GM21737 (cell line): ENCODE data around the gene RGS8.
"Not testable (repeated sequence)": the region's sequence is repeated elsewhere in the genome, so short reads cannot be mapped to it uniquely, and the experiment has no call there.

Source experiments
- ATAC-seq: cut with Tn5 transposase; IDR thresholded peaks from one replicate; pipeline ENCODE4 v1.9.1; 2021; ENCODE audit warnings: mild to moderate bottlenecking, moderate library complexity; ENCODE audit not compliant: unreplicated experiment

Gene RGS8

DNA sequence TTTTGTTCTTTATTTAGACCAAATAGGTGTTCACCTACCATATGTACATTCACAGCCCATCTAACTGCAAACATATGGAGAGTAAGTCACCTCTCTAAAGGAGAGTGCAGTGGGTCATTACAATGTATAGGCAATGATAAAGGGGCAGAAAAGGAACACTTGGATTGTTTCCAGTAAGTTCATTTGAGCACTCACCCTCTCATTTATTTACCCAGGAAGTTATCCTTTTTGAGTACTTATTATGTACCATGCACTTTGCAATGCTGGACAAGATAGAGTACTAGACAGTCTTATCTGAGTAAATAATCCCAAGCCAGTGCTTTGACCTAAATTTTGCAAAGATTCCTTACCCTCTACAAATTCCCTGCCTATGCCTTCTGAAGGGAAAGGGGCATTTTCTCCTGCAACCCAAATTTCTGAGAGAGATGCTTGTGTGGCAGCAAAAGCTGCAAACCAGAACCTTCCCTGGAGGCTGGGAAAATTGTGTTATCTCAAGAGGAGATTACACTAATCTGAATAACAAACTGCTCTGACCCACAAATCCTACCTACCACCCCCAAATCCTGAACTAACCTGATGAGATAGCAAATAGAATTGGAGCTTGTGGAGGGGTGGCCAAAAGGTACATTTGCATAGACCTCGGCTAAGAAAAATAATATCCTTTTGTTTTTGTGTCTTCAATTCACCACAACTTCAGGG lies 18.6 kb upstream of the RGS8 start:
- ATAC-seq, result no peak

DNA sequence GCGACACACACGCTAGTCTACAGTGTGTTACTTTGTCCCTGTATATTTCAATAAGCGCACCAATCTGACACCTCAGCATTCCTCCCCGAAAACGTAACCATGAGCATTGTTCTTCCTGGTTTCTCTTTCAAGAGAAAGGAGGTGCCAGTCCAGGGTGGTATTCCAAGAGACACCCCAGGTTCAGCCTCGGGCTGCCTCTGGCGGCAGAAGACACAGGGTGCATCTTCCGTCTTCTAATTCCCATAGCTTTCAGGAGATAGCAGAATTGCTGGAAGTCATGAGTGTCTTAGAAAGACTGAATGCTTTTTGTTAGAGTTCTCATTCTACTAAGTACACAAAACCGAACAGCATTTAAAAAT lies 15.9 kb upstream of the RGS8 start:
- no peak for ATAC-seq

DNA sequence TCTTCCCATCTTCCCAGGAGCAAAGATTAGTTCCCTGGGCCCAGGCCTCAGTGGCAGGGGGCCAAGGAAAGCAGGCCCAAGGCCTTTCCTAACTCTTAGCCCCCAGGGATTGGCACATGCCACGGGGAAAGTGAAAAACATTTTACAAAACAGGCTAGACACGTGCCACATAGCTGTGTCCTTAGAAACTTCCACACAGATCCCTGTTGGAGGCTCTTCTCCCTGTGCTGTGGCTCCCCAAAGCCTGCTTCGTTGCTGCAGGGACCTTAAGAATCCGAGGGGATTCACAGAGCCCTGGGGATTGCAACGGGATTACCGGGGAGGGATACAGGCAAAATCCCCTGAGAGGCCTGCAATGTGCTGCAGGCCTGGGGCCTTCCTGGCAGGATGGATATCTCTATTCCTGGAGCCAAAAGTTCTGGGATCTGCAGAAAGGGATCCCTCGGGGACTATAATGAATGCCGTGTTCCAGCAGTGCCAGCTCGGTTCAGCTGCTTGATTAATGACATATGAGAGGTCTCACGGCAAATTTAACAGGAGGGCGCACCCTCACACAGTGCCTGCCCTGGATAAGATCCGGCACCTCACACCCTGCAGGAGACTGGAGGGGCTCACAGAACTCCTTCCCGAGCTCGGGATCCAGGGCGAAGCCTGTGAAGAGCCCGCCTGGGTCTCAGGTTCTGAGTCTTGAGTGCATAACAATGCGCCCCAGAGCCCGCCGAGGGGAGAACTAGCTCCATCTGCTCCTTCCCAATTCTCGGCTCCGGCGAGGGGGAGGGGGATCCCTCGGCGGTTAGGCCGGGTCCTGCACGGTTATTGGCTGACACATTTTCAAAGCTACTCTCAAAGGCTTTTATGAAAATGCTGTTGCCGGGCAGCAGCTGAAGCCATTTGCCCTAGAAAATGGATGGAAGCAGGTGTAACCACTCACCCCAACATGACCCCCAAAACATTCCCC lies 15.3 kb upstream of the RGS8 start:
- no peak for ATAC-seq

DNA sequence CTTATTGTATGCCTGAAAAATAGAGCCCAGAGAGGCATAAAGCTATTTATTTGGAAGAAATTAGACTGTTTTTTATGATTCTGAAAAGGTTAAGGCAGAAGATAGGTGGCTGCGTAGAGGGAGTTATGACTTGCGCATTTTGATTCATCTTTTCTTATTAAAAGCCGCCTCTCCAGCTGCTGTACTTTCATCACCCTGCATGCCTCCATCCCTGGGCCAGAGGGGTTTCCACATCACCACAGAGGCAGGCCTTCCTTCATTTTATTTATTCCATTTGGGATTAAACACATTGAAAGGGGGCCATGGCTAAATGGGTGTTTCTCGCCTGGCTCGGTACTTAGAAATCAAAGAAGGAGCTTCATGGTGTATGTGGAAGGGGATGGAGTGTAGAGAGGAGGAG lies 14.6 kb upstream of the RGS8 start:
- no peak for ATAC-seq

DNA sequence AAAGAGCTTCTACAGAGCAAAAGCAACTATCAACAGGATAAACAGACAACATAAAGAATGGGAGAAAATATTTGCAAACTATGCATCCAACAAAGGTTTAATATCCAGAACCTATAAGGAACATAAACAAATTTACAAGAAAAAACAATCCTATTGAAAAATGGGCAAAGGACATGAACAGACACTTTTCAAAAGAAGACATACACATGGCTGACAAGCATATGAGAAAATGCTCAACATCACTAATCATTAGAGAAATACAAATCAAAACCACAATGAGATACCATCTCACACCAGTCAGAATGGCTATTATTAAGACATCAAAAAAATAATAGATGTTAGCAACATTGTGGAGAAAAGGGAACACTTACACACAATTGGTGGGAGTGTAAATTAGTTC lies 8.8 kb upstream of the RGS8 start:
- not testable (repeated sequence) for ATAC-seq

DNA sequence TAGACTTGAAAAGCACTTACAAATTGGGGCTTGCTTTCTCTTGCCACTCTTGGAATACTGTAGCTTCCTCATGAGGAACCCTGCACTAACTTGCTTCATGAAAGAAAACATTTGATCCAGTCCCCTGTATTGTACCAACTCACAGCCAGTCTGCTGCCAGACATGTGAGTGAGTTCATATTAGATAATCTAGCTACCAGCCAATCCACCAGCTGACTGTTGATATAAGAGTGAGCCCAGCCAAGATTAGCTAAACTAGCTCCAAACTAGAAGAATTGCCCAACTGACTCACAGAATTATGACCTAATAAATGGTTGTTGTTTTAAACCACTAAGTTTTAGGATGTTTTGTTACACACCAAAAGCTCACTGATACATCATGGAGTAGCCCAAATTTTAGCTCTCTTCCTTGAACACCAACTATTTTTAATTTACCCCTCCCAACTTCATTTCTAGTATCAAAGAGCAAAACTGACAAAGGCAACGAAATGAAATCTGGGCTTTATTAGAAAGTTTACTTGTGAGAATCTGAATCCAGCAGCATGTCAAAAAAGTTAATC lies 6.6 kb upstream of the RGS8 start:
- no peak for ATAC-seq

DNA sequence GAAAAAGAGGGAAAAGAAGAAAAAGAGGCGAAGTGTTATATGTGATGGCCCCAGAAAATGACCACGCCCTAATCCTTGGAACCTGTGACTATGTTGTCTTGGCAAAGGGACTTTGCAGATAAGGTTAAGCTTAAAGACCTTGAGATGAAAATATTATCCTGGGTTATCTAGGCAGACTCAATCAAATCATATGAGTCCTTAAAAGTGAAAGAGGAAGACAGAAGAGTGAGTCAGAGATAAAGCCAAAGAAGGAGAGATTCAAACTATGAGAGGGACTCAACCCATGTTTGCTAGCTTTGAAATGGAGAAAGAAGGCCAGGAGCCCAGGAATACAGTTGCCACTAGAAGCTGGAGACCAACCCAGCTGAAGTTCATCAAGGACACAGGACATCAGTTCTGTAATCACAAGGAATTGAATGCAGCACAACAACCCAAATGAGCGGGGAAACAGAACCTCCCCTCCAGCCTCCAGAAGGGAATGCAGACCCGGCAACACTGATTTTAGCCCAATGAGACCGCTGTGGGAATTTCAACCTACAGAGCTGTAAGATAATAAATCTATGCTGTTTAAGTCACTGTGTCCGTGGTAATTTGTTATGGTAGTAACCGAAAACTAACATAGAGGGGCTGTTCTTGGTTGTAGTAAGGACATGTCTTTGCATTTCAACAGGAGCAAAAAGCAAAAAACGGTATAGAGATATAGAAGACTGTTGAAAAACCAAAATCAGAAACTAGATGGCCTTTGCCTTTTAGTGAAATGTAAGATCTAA lies 4.2 kb upstream of the RGS8 start:
- ATAC-seq, result no peak

DNA sequence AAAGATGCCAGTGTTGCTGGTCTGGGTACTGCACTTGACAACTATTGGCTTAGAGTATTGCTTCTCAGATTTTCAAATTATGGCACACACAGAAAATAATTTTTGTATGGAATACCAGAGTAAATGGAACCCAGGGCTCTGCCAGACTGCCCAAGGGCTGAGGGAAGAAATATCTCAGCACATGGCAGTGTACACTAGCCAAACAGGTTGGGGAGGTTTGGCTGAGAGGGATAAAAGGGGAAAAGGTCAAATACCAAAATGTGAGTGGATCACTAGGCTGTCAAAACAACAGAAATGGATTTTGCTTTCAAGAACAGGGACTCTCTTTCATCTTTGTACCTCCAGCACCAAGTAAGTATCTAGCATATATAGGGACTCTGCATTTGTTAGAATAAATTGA lies 3.0 kb upstream of the RGS8 start:
- no peak for ATAC-seq

DNA sequence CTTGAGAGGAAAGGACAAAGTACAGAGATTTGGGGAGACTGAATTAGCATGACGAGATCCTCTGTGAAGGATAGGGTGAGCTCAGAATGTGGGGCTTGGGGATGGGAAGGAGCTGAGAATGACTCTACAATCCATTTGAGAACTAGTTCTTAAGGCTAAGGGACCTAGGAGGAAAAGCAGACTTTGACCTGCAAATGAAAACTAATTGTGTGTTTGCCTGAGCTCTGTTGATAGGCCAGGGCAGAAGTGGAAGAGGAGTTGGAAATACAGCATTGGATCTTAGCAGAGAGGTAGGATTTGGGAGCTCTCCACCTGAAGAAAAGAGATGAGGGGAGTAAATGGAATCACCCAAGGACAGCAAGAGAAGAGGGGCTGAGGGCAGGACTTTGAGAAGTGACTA lies 2.1 kb upstream of the RGS8 start:
- ATAC-seq, result no peak

DNA sequence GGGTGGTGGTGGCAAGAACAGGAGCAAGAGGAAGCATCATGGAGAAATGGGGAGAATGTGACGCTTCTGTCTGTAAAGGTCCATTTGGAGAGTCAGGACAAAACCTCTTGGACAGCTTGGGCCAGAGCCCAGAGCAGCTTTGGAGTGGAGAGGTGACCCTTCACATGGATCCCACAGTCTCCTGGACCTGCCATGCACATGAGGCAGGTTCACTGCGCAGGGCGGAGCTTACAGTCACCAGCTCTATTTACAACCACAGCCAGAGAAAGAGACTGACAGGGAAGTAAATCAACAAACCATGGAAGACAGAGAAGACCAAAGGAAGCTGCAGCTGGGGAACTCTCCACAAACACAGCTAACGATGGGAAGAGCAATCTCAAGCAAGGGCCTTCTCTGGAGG lies 828 bp upstream of the RGS8 start:
- no peak for ATAC-seq

DNA sequence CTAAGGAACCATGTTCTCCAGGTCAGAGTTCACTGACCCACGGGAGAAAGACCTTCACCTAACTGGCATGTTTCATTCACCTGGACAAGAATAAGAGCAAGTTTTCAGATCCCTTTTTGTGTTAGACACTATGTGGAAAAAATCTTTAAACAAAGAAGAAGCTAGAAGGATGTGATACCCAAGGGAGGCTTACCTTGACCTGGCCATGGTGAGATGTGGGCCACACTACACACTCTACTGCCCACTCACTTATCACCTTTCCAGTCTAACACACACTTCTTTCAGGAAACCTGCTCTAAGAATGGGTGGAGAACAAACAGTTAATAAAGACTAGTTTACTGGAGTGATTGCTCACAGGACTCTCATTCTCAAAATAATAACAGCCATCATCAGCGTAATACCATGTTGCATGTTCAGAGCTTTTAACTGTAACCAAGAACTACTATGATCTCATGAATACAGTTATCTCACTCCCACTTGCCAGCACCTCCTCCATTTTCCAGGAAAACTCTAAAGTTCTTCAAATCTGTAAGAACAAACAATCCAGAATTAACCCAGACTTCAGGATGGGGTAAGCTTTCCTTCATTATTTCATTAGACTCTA lies 1.4 kb downstream of the RGS8 start:
- ATAC-seq, result no peak

DNA sequence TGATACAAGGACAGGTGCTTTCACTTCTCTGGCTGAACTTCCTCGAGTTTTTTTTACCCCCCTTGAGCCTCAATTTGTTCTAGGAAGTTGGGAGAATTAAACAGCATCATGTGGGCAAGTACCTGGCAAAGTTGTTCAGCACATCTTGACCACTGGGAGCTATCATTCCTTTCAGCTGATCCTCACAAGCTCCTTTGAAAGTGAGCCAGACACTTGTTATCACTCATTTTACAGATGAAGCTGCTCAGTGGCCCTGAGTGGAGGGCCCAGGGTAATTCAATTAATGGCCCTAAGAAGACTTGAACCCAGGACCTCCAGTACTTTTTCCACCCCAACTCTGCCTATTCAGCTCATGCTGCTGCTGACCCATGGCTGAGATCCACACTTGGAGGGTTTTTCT lies 2.0 kb downstream of the RGS8 start:
- no peak for ATAC-seq

DNA sequence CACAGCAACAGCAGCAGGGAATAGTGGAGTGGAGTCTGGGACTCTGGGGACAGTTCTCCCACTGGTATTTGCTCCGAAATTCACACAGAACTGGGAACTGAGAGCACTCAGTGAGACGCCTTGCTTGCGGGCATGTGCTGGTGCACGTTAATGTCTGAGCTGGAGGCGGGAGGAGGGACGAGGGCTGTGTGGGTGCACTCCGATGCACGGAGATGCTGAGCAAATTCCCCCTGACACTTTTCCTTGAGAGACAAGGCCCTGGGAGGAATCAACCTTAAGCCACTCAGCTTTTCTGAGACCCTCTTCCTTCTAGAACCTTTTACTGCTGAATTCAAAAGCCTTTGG lies 2.8 kb downstream of the RGS8 start:
- no peak for ATAC-seq

DNA sequence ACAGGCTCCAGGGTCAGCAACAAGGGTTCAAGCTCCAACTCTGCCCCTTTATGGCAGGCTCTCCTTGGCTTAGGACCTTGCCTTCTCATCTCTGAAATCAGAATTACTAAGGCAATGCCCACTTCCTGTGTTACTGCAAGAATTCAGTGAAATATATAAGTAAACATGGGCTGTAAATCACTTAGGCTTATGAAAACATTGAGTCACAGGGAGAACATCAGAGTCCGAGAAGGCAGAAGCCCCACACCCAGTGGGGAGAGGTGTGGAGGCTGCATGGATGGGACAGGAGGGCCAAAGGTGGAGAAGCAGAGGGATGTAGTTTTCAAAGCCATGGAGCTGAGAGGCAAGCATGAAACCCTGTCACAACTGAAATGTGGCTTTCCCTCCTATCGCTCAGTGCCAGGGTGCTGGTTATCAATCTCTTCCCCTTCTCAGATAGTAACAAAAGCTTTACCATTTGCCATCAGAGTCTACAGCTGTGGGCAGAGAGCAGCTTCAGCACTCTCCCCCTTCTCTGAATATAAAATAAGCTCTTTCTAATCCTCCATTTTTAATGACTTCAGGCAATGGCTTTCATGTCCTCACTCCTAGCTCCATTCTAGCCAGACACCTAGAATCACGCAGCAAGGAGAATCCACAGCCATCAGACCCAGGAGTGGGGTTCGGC lies 3.4 kb downstream of the RGS8 start:
- ATAC-seq, result no peak

DNA sequence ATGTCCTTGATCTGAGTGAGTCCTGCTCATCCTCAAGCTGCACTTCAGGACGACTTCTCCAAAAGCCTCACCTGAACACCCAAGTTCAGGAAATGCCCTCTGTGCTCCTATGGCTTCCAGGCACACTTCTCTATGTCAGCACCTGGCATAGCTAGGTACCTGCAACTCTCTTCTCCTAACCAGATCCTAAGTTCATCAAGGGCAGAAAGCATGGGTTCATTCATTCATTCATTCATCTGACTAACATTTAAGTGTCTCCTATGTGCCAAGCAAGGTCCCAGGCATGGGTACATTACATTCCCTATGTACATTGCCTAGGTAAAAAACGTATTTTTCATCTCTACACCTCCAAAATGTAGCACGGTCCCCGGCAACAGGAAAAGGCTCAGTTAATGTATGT lies 4.0 kb downstream of the RGS8 start:
- no peak for ATAC-seq

DNA sequence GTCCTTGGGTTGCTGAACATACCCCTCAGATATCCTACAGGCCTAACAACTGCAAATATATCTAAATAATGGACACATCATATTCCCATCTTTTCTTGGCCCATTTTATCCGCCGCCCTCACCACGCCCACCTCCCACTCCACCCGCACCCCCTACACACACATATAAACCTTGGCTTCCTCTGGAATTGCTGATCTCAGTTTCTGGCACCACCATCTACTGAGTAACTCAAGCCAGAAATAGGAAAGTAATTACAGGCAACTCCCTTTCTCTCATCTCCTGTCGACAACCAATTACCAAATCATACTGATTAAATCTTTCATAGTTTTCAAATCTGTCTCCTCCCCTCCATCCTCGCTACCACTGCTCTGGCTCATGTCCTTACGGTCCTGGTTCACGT lies 4.7 kb downstream of the RGS8 start:
- ATAC-seq, result no peak

DNA sequence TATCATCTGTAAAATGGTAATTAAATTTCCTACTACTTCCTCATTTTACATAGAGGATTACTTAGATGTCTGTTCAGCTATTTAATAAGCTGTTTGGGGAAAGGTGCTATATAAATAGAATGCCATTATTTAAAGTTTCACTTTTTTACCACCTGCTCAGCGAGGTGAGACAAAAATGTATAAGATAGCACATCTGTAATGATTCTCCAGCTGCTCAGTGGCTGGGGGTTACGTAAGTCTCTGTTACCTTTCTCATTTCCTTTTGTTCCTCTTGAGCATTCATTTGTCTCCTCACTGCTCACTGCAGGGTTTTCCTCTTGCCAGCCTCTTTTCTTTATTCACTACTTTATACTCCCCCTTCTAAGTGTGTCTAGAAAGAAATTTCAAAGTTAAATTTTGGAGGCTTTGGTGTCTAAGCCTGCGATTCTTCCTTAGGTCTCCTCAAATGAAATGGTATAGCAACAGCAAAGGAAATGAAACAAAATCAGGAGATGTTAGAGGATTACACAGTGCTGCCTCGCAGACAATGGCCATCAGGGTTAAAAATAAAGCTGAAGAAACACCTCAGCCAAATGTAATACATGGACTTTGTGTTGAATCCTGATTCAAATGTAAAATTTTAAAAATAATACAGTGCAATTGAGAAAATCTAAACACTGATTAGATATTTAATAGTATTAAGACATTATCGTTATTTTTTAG lies 6.8 kb downstream of the RGS8 start:
- peak; percentile 92 for ATAC-seq

DNA sequence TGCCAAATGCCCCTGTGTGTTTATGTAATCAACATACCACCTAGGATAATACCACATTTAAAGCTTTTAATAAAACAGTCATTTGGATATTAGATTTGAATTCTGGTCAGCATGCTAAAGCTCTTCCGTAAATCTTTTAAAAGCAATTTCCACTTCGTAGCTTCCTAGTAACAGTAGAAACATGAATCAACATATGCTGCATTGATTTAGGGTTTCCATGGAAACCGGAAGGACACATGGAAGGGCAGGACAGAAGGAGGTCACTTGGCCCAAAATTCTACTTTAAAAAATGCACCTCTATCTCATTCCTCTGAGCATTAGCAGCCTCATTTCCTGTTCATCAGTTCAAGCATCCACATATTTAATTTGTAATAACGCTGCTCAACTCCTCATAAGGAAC lies 8.1 kb downstream of the RGS8 start:
- ATAC-seq, result no peak

DNA sequence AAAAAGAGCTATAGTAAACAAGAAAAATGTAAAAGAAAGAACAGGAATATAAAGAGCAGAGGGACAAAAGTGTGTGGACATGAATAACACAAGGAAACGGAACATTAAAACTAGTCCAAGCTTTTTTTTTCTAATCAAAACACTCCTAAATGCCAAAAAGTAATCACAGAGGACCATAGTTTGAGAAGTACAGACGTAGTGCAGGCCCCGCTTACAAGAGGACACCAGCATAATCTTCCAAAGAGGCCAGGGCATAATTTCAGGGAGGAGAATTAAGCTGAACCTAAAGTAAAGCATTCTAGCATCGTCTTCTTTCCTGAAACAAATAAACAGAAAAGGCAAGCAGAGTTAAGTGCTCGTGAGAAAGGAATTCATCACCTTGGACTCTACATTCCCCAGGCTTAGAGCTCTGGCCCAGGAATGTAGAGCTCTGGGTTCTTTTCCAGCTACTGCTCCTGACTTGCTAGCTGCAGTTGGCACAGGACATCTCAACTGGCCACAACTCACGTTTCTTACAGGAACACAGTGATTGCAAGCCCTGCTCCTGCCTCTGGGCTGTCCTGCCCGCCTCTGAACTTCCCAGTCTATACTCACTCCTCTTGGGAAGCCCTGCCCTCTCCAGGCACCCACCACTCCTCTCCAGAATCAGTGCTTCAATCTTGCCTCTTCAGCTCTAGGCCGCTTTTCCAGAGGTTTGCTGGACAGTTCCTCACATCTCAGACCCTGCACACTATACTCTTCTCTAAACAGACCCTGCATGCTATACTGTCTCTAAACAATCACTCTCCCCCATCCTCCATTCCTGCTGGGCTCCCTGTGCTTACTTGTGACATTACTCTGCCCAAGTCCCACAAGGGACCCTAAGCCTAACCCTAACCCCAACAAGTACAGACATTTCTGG lies 9.8 kb downstream of the RGS8 start:
- ATAC-seq, result no peak
